ENCODE data around the gene SRSF7. TPM values are rescaled to one million over a fixed set of nuclear protein-coding genes. Genes with fewer than 3 reads are reported as not detected.
"Not testable (repeated sequence)": the region's sequence is repeated elsewhere in the genome, so short reads cannot be mapped to it uniquely, and the experiment has no call there.

The SRSF7 gene
- total and polyA plus RNA-seq, 2 donors from 2014 or later = 74.1 to 123 TPM

GRCh38 chr2:38797250-38797676, 46.1 kb upstream of the SRSF7 start:
- no peak overlapping the region for H3K4me3 ChIP-seq (ENCODE audit: low read length in 3 of 3)
- H3K27me3 ChIP-seq (ENCODE audit: control insufficient read depth, insufficient read depth, low read length) = no peaks in the 10 kb centered on the region
- no peak for DNase-seq
- no peak overlapping the region for H3K27ac ChIP-seq (ENCODE audit: low read depth in 2 of 2, low read length in 2 of 2)
- H3K4me1 ChIP-seq (ENCODE audit: control insufficient read depth in 2 of 3, insufficient read depth in 2 of 3, low read depth in 1 of 3, low read length in 3 of 3) = peaks cover 0 to 3% (median 0%) of the 10 kb centered on the region in 3 donors
- no peak for TF ChIP-seq CTCF (IDR thresholded peaks at IDR 0.05; ENCODE audit: borderline replicate concordance, extremely low read depth, insufficient read depth)
- H3K36me3 ChIP-seq (ENCODE audit: control insufficient read depth in 2 of 3, insufficient read depth in 3 of 3, low read length in 3 of 3) = peaks cover 0 to 4% (median 0%) of the 10 kb centered on the region in 3 donors
- H3K9me3 ChIP-seq (ENCODE audit: control insufficient read depth in 2 of 3, insufficient read depth in 1 of 3, low read length in 3 of 3) = no peaks in the 10 kb centered on the region
- H3K9ac ChIP-seq (ENCODE audit: low read length in 3 of 3) = no peak overlapping the region
- intact Hi-C loops (cut with DNase I) = no loop called here
- no peak for FAIRE-seq

GRCh38 chr2:38795016-38795415, 43.9 kb upstream of the SRSF7 start:
- peak overlapping the region in 1 of 2 donors; percentile 5 for H3K27ac ChIP-seq (ENCODE audit: low read depth in 2 of 2, low read length in 2 of 2)
- H3K4me3 ChIP-seq (ENCODE audit: low read length in 3 of 3); intact Hi-C loops (cut with DNase I); H3K9me3 ChIP-seq (ENCODE audit: control insufficient read depth in 2 of 3, insufficient read depth in 1 of 3, low read length in 3 of 3); FAIRE-seq; H3K9ac ChIP-seq (ENCODE audit: low read length in 3 of 3); H3K4me1 ChIP-seq (ENCODE audit: control insufficient read depth in 2 of 3, insufficient read depth in 2 of 3, low read depth in 1 of 3, low read length in 3 of 3); H3K27me3 ChIP-seq (ENCODE audit: control insufficient read depth, insufficient read depth, low read length); H3K36me3 ChIP-seq (ENCODE audit: control insufficient read depth in 2 of 3, insufficient read depth in 3 of 3, low read length in 3 of 3); DNase-seq: not testable (repeated sequence)

- no peaks in the 10 kb centered on the region for H3K27me3 ChIP-seq (ENCODE audit: control insufficient read depth, insufficient read depth, low read length)
- no peak overlapping the region for H3K4me3 ChIP-seq (ENCODE audit: low read length in 3 of 3)
- intact Hi-C loops (cut with DNase I) = no loop called here
- TF ChIP-seq CTCF (IDR thresholded peaks at IDR 0.05; ENCODE audit: borderline replicate concordance, extremely low read depth, insufficient read depth) = no peak
- peak overlapping the region; percentile 5 to 82 for H3K27ac ChIP-seq (ENCODE audit: low read depth in 2 of 2, low read length in 2 of 2)
- FAIRE-seq (no peak), DNase-seq (peak in 2 of 5 donors; percentile 31 to 34)
- no peaks in the 10 kb centered on the region for H3K9me3 ChIP-seq (ENCODE audit: control insufficient read depth in 2 of 3, insufficient read depth in 1 of 3, low read length in 3 of 3)
- H3K36me3 ChIP-seq (ENCODE audit: control insufficient read depth in 2 of 3, insufficient read depth in 3 of 3, low read length in 3 of 3) = no peaks in the 10 kb centered on the region
- H3K4me1 ChIP-seq (ENCODE audit: control insufficient read depth in 2 of 3, insufficient read depth in 2 of 3, low read depth in 1 of 3, low read length in 3 of 3) = peaks cover 0 to 7% (median 0%) of the 10 kb centered on the region in 3 donors
- no peak overlapping the region for H3K9ac ChIP-seq (ENCODE audit: low read length in 3 of 3)
These were observed 43.2 kb upstream of the SRSF7 start for GRCh38 chr2:38794235-38794946.

GRCh38 chr2:38793511-38793910, 42.4 kb upstream of the SRSF7 start:
- Histone ChIP-seq H3K27ac (ENCODE audit: low read depth in 2 of 2, low read length in 2 of 2) (peak overlapping the region; percentile 5 to 82), H3K36me3 (ENCODE audit: control insufficient read depth in 2 of 3, insufficient read depth in 3 of 3, low read length in 3 of 3) (no peaks in the 10 kb centered on the region), H3K9ac (ENCODE audit: low read length in 3 of 3) (no peak overlapping the region), H3K9me3 (ENCODE audit: control insufficient read depth in 2 of 3, insufficient read depth in 1 of 3, low read length in 3 of 3) (no peaks in the 10 kb centered on the region), H3K4me1 (ENCODE audit: control insufficient read depth in 2 of 3, insufficient read depth in 2 of 3, low read depth in 1 of 3, low read length in 3 of 3) (peaks cover 0 to 12% (median 2%) of the 10 kb centered on the region in 3 donors), H3K4me3 (ENCODE audit: low read length in 3 of 3) (no peak overlapping the region), H3K27me3 (ENCODE audit: control insufficient read depth, insufficient read depth, low read length) (no peaks in the 10 kb centered on the region)
- no peak for DNase-seq
- no peak for FAIRE-seq
- no peak for TF ChIP-seq CTCF (IDR thresholded peaks at IDR 0.05; ENCODE audit: borderline replicate concordance, extremely low read depth, insufficient read depth)
- intact Hi-C loops (cut with DNase I) = no loop called here
